GM12878 (cell line): ENCODE measurements around the gene NPW. TPM values are rescaled to one million over a fixed set of nuclear protein-coding genes. Genes with fewer than 3 reads are reported as not detected.

Source experiments
- ATAC-seq: fragments of 200-7000 bp; cut with Tn5 transposase; 3 replicates; pipeline ENCODE4 v1.9.1; 2020; ENCODE audit warnings: mild to moderate bottlenecking, moderate library complexity
- BruUV-seq: library from RNA; stranded (reverse); fragments of 400-500 nt; replicated peaks from 2 replicates; lab custom pipeline; 2021; lab: Mats Ljungman, UMichigan
- CTCF ChIA-PET: fragments of 300-600 bp; sonication (Branson Sonifier 250); formaldehyde crosslinking; extraction: SDS; loops from one replicate; lab custom pipeline; 2021; ENCODE audit warnings: inconsistent platforms; lab: Yijun Ruan, JAX
- POLR2A ChIA-PET: fragments of 350-600 bp; formaldehyde crosslinking; extraction: SDS; loops from one replicate; lab custom pipeline; 2021; ENCODE audit warnings: inconsistent platforms; lab: Charles Lee
- RAD21 ChIA-PET: fragments of 300-600 bp; sonication (Branson Sonifier 250); formaldehyde crosslinking; loops from one replicate; lab custom pipeline; 2023; ENCODE audit warnings: antibody characterized with exemption; ENCODE audit not compliant: unreplicated experiment; lab: Charles Lee
- SMC1A ChIA-PET: fragments of 300-600 bp; sonication (Branson Sonifier 250); formaldehyde crosslinking; loops from one replicate; lab custom pipeline; 2023; ENCODE audit not compliant: unreplicated experiment, uncharacterized antibody; lab: Charles Lee
- DNase-seq: peaks from one replicate; pipeline ENCODE4 v3.0.0-alpha.2; 2011; ENCODE audit warnings: low read depth, low spot score
- FAIRE-seq: peaks from 3 replicates; lab custom pipeline; 2011; peaks lifted over from hg19 to GRCh38; lab: Jason Lieb, UNC
- H2AFZ ChIP-seq: 2 replicates; pipeline ENCODE4 v1.6.0; 2011; ENCODE audit warnings: low read depth, low read length, control low read depth; ENCODE audit not compliant: control insufficient read depth
- H3K27ac ChIP-seq: 2 replicates; pipeline ENCODE4 v1.5.1; 2011; ENCODE audit warnings: control low read depth; ENCODE audit not compliant: control insufficient read depth, insufficient read depth
- H3K27me3 ChIP-seq, 2 experiments: replicated peaks in 1 of 2; 2 replicates each; pipeline versions ENCODE4 v1.6.0 to v1.6.1; 2011; ENCODE audit warnings: low read length in 1 of 2; ENCODE audit not compliant: control insufficient read depth in 2 of 2, insufficient read depth in 2 of 2
- H3K36me3 ChIP-seq, 2 experiments: 2 replicates each; pipeline ENCODE4 v1.5.1; 2011; ENCODE audit warnings: low read length in 1 of 2; ENCODE audit not compliant: control insufficient read depth in 2 of 2, insufficient read depth in 2 of 2
- H3K4me1 ChIP-seq: 2 replicates; pipeline ENCODE4 v1.6.1; 2011; ENCODE audit warnings: mild to moderate bottlenecking, low read length, moderate library complexity, mixed read lengths; ENCODE audit not compliant: control insufficient read depth, insufficient read depth
- H3K4me2 ChIP-seq: 2 replicates; pipeline ENCODE4 v1.6.0; 2011; ENCODE audit warnings: control low read depth; ENCODE audit not compliant: control insufficient read depth, insufficient read depth
- H3K4me3 ChIP-seq: fragments of 200-600 bp; sonication (generic); 2 replicates; pipeline ENCODE4 v1.5.1; 2016
- H3K79me2 ChIP-seq: 2 replicates; pipeline ENCODE4 v1.6.0; 2011; ENCODE audit warnings: low read length; ENCODE audit not compliant: control insufficient read depth, insufficient read depth
- H3K9ac ChIP-seq: 2 replicates; pipeline ENCODE4 v1.8.0; 2011; ENCODE audit warnings: low read length, control low read depth, mixed read lengths; ENCODE audit not compliant: control insufficient read depth, insufficient read depth
- H3K9me3 ChIP-seq: replicated peaks from 3 replicates; pipeline ENCODE4 v1.5.1; 2011; ENCODE audit warnings: mild to moderate bottlenecking, low read length; ENCODE audit not compliant: control insufficient read depth, insufficient read depth
- H4K20me1 ChIP-seq: 2 replicates; pipeline ENCODE4 v1.6.0; 2011; ENCODE audit not compliant: control insufficient read depth, insufficient read depth
- BRCA1 ChIP-seq: IDR thresholded peaks from 2 replicates; pipeline ENCODE4 v1.6.1; 2011; ENCODE audit warnings: low read depth, low read length, improper control_type of control experiment
- MYB ChIP-seq: fragments of 150-350 bp; IDR thresholded peaks from 2 replicates; pipeline ENCODE4 v1.6.1; 2014; ENCODE audit warnings: mild to moderate bottlenecking, low read depth, low read length, borderline replicate concordance
- NR2C2 ChIP-seq: IDR thresholded peaks from 2 replicates; pipeline ENCODE4 v1.6.1; 2011; ENCODE audit warnings: borderline replicate concordance, low read depth; ENCODE audit not compliant: control insufficient read depth, insufficient read length
- POLR2A ChIP-seq: IDR thresholded peaks from 2 replicates; pipeline ENCODE4 v1.6.1; 2011; ENCODE audit warnings: low read depth, mild to moderate bottlenecking, low read length
- RB1 ChIP-seq: fragments of 450-650 bp; formaldehyde crosslinking; IDR thresholded peaks from 2 replicates; pipeline ENCODE4 v1.6.1; 2017; ENCODE audit warnings: mild to moderate bottlenecking, borderline replicate concordance
- RUNX3 ChIP-seq: IDR thresholded peaks from 2 replicates; pipeline ENCODE4 v1.6.1; 2012; ENCODE audit warnings: low read length, inconsistent platforms
- SIX5 ChIP-seq: IDR thresholded peaks from 2 replicates; pipeline ENCODE4 v1.6.1; 2011; ENCODE audit warnings: mild to moderate bottlenecking, low read depth, low read length, moderate library complexity; ENCODE audit not compliant: severe bottlenecking
- SMAD5 ChIP-seq: IDR thresholded peaks from 2 replicates; pipeline ENCODE4 v1.6.1; 2016; ENCODE audit warnings: antibody characterized with exemption, low read depth
- SUPT20H ChIP-seq: IDR thresholded peaks from 2 replicates; pipeline ENCODE4 v1.6.1; 2011; ENCODE audit warnings: low read depth, mild to moderate bottlenecking, low read length, moderate library complexity, borderline replicate concordance; ENCODE audit not compliant: control insufficient read depth
- WGBS: methylation state at CpG from one replicate; pipeline ENCODE4 v1.1.6; 2016; ENCODE audit warnings: low lambda C conversion rate; ENCODE audit not compliant: insufficient replicate concordance, insufficient coverage; ENCODE audit errors: missing lambda C conversion rate; 5-methylcytosine and 5-hydroxymethylcytosine counted together
- in situ Hi-C: fragments of 300-500 bp; cut with MboI; formaldehyde crosslinking; loops from 9 replicates; pipeline ENCODE4 v1.14.3; 2018; ENCODE audit warnings: mixed read lengths
- intact Hi-C: fragments of 100-400 bp; cut with micrococcal nuclease; formaldehyde crosslinking; loops from one replicate; pipeline ENCODE4 v1.14.2; 2022; ENCODE audit not compliant: unreplicated experiment
- polyA plus RNA-seq, 11 experiments: library from polyadenylated mRNA; depleted of rRNA in 4 of 11; unstranded in 6 of 11; stranded (reverse) in 5 of 11; fragments of >200 nt; fragmentation: Nextera tagmentation in 4 of 11; fragmentation: Illumina TruSeq in 1 of 11; extraction: Ambion mirVana in 4 of 11; extraction: Trizol in 1 of 11; gene quantifications; 1 replicate in 1 of 11; 2 replicates in 10 of 11; pipeline versions ENCODE4 v1.2.1 to v1.2.3, GENCODE V29; 2011 to 2016; ENCODE audit warnings: inconsistent platforms in 2 of 11, missing spikeins in 2 of 11, low read depth in 1 of 11
- total RNA-seq, 4 experiments: library from RNA; depleted of rRNA in 3 of 4; stranded (reverse); fragments of >200 nt in 3 of 4; fragmentation: Illumina TruSeq in 1 of 4; extraction: Trizol in 1 of 4; gene quantifications; 2 replicates each; pipeline versions ENCODE4 v1.2.1 to v1.2.3, GENCODE V29; 2013 to 2021

The NPW gene
- total and polyA plus RNA-seq, 10 of the 15 experiments (the other 5 are each of a cell fraction or from before 2014, with no cell fraction given): 0.23 to 2.5 (median 0.98) TPM; not detected in 4

GRCh38 chr16:2037647-2038381 is 18.2 kb downstream of the NPW start:
- no peaks in the 10 kb centered on the region for H3K36me3 ChIP-seq
- no peak overlapping the region for H2AFZ ChIP-seq
- no peaks in the 10 kb centered on the region for H3K9me3 ChIP-seq
- H3K27ac ChIP-seq: no peak overlapping the region
- no peaks in the 10 kb centered on the region for H3K4me1 ChIP-seq
- H3K4me2 ChIP-seq: no peak overlapping the region
- H3K79me2 ChIP-seq: no peaks in the 10 kb centered on the region
- no peak overlapping the region for H3K4me3 ChIP-seq
- SMC1A ChIA-PET: no interaction called here
- CTCF ChIA-PET: interaction anchor here (0.8 kb wide), 1 partner anchor 103 kb away, joined by 3 read pairs; no protein-coding TSS in a partner anchor
- RAD21 ChIA-PET: no interaction called here
- DNase-seq (no peak), FAIRE-seq (no peak), ATAC-seq (no peak)
- no peaks in the 10 kb centered on the region for H4K20me1 ChIP-seq
- H3K9ac ChIP-seq: no peak overlapping the region
- POLR2A ChIA-PET: interaction anchor here (1.5 kb wide), 1 partner anchor 10 kb away, joined by 3 read pairs; the partner anchor contains the start of genes NTHL1 and TSC2
- 65% methylated on average over 29 of the region's 29 CpGs for WGBS
- in situ Hi-C loops (no loop called here), intact Hi-C loops (no loop called here)
- H3K27me3 ChIP-seq: no peaks in the 10 kb centered on the region
- no TSS peak for BruUV-seq
- no peak for TF ChIP-seq RB1
- TF ChIP-seq SUPT20H: no peak
- no peak for TF ChIP-seq POLR2A
- no peak for TF ChIP-seq SMAD5
- no peak for TF ChIP-seq NR2C2
- TF ChIP-seq SIX5: no peak
- no peak for TF ChIP-seq MYB
- TF ChIP-seq RUNX3: no peak
- no peak for TF ChIP-seq BRCA1
